SU-DHL-6 (cell line): ENCODE data around the gene OR5AC2.

Source experiments
- H2AFZ ChIP-seq: fragments of 200-600 bp; sonication (generic); 2 replicates; pipeline ENCODE4 v1.6.1; 2014; ENCODE audit warnings: low read depth, mild to moderate bottlenecking, moderate library complexity, mixed read lengths, antibody characterized with exemption, low read length; ENCODE audit not compliant: severe bottlenecking
- H3F3A ChIP-seq: fragments of 200-600 bp; shearing (Covaris generic); 2 replicates; pipeline ENCODE4 v1.6.0; 2016; ENCODE audit warnings: antibody characterized with exemption, mild to moderate bottlenecking; ENCODE audit not compliant: insufficient read depth
- H3K27ac ChIP-seq: fragments of 200-600 bp; sonication (generic); 2 replicates; pipeline ENCODE4 v1.5.1; 2016; ENCODE audit warnings: low read depth, mild to moderate bottlenecking, low read length, moderate library complexity, mixed read lengths
- H3K27me3 ChIP-seq: fragments of 200-600 bp; sonication (generic), shearing (Covaris generic); 2 replicates; pipeline ENCODE4 v1.6.0; 2014; ENCODE audit warnings: mild to moderate bottlenecking, low read length
- H3K36me3 ChIP-seq: fragments of 200-600 bp; sonication (generic); 2 replicates; pipeline ENCODE4 v1.6.1; 2014; ENCODE audit warnings: mild to moderate bottlenecking, low read length, mixed read lengths
- H3K4me2 ChIP-seq: fragments of 300-600, 200-600 bp; shearing (Covaris generic), sonication (generic); 2 replicates; pipeline ENCODE4 v1.6.0; 2014; ENCODE audit warnings: low read length, low read depth, mild to moderate bottlenecking; ENCODE audit not compliant: poor library complexity, severe bottlenecking
- H3K4me3 ChIP-seq: fragments of 200-600 bp; sonication (generic); 2 replicates; pipeline ENCODE4 v1.5.1; 2014; ENCODE audit warnings: antibody characterized with exemption, low read length, mild to moderate bottlenecking, mixed read lengths; ENCODE audit not compliant: insufficient read depth, poor library complexity, severe bottlenecking
- H3K79me2 ChIP-seq: fragments of 200-600 bp; sonication (generic); 2 replicates; pipeline ENCODE4 v1.6.1; 2014; ENCODE audit warnings: mild to moderate bottlenecking, low read length, moderate library complexity; ENCODE audit not compliant: insufficient read depth
- H3K9ac ChIP-seq: fragments of 200-600 bp; sonication (generic); 2 replicates; pipeline ENCODE4 v1.7.0; 2014; ENCODE audit warnings: mild to moderate bottlenecking, low read length
- H3K9me2 ChIP-seq: fragments of 200-600 bp; sonication (generic); replicated peaks from 2 replicates; pipeline ENCODE4 v1.6.1; 2014; ENCODE audit warnings: low read length; ENCODE audit not compliant: insufficient read depth
- H3K9me3 ChIP-seq: fragments of 200-600 bp; sonication (generic); 2 replicates; pipeline ENCODE4 v1.6.1; 2014; ENCODE audit warnings: low read length, mixed read lengths; ENCODE audit not compliant: insufficient read depth
- H4K20me1 ChIP-seq: fragments of 200-600 bp; sonication (generic); 2 replicates; pipeline ENCODE4 v1.6.1; 2014; ENCODE audit warnings: low read depth, mild to moderate bottlenecking, antibody characterized with exemption, low read length, moderate library complexity, mixed read lengths
- CTCF ChIP-seq: fragments of 200-600 bp; sonication (generic); IDR thresholded peaks from one replicate; pipeline ENCODE4 v1.5.1; 2017; ENCODE audit warnings: antibody characterized with exemption, mild to moderate bottlenecking, low read length, moderate library complexity; ENCODE audit not compliant: insufficient read depth, poor library complexity, severe bottlenecking
- EZH2phosphoT487 ChIP-seq: fragments of 200-600 bp; sonication (generic), shearing (Covaris generic); conservative IDR thresholded peaks from 2 replicates; pipeline ENCODE4 v1.6.1; 2018; ENCODE audit warnings: mild to moderate bottlenecking, antibody characterized with exemption, low read length, moderate library complexity, mixed read lengths

Gene OR5AC2

GRCh38 chr3:98073486-98073885 lies 13.5 kb upstream of the OR5AC2 start:
- Histone ChIP-seq H3K4me2 (no peak overlapping the region), H3K9me2 (no peaks in the 10 kb centered on the region), H3K9me3 (no peaks in the 10 kb centered on the region), H3K27me3 (no peaks in the 10 kb centered on the region), H4K20me1 (no peaks in the 10 kb centered on the region), H2AFZ (no peak overlapping the region), H3K27ac (no peak overlapping the region), H3K36me3 (no peaks in the 10 kb centered on the region), H3F3A (no peaks in the 10 kb centered on the region), H3K9ac (no peak overlapping the region), H3K4me3 (no peak overlapping the region), H3K79me2 (no peaks in the 10 kb centered on the region)
- no peak for TF ChIP-seq CTCF
- TF ChIP-seq EZH2phosphoT487, result no peak

- H3K9me2 ChIP-seq, result no peaks in the 10 kb centered on the region
Measured at GRCh38 chr3:98095882-98096281, 8.9 kb downstream of the OR5AC2 start.

GRCh38 chr3:98099848-98100247 lies 12.9 kb downstream of the OR5AC2 start:
- H3K9me3 ChIP-seq, result no peaks in the 10 kb centered on the region
- no peak overlapping the region for H3K9ac ChIP-seq
- H3K36me3 ChIP-seq, result no peaks in the 10 kb centered on the region
- H2AFZ ChIP-seq, result no peak overlapping the region
- no peaks in the 10 kb centered on the region for H3K27me3 ChIP-seq
- H3K9me2 ChIP-seq, result no peaks in the 10 kb centered on the region
- no peaks in the 10 kb centered on the region for H3F3A ChIP-seq
- no peak overlapping the region for H3K4me2 ChIP-seq
- no peak for TF ChIP-seq CTCF
- no peak for TF ChIP-seq EZH2phosphoT487
- H3K27ac ChIP-seq, result no peak overlapping the region
- H3K4me3 ChIP-seq, result no peak overlapping the region
- no peaks in the 10 kb centered on the region for H4K20me1 ChIP-seq
- H3K79me2 ChIP-seq, result no peaks in the 10 kb centered on the region

More at GRCh38 chr3:98095882-98096281, 8.9 kb downstream of the OR5AC2 start:
- Histone ChIP-seq H3K9me3 (no peaks in the 10 kb centered on the region), H3K9ac (no peak overlapping the region), H3K4me3 (no peak overlapping the region), H3K27me3 (no peaks in the 10 kb centered on the region), H3K4me2 (no peak overlapping the region), H2AFZ (no peak overlapping the region), H3K36me3 (no peaks in the 10 kb centered on the region), H4K20me1 (no peaks in the 10 kb centered on the region), H3K27ac (no peak overlapping the region), H3K79me2 (no peaks in the 10 kb centered on the region), H3F3A (no peaks in the 10 kb centered on the region)
- TF ChIP-seq EZH2phosphoT487, result no peak
- TF ChIP-seq CTCF, result no peak

GRCh38 chr3:98108162-98108561 lies 21.2 kb downstream of the OR5AC2 start:
- Histone ChIP-seq H3K4me2 (no peak overlapping the region), H2AFZ (no peak overlapping the region), H4K20me1 (no peaks in the 10 kb centered on the region), H3K27me3 (no peaks in the 10 kb centered on the region), H3K36me3 (no peaks in the 10 kb centered on the region), H3K9me2 (no peaks in the 10 kb centered on the region), H3K4me3 (no peak overlapping the region), H3K27ac (no peak overlapping the region), H3K79me2 (no peaks in the 10 kb centered on the region), H3F3A (no peaks in the 10 kb centered on the region), H3K9me3 (no peaks in the 10 kb centered on the region), H3K9ac (no peak overlapping the region)
- no peak for TF ChIP-seq EZH2phosphoT487
- no peak for TF ChIP-seq CTCF
